PFSK-1 (cell line): ENCODE results near the gene COL4A2.

Experiments used
- POLR2AphosphoS5 ChIP-seq: IDR thresholded peaks from 2 replicates; pipeline ENCODE4 v1.6.1; 2012; ENCODE audit warnings: low read depth, mild to moderate bottlenecking, control low read depth, low read length, moderate library complexity
- SIN3A ChIP-seq: IDR thresholded peaks from 2 replicates; pipeline ENCODE4 v1.6.1; 2012; ENCODE audit warnings: mild to moderate bottlenecking, low read length, moderate library complexity, borderline replicate concordance; ENCODE audit not compliant: insufficient read depth
- TAF1 ChIP-seq: IDR thresholded peaks from 2 replicates; pipeline ENCODE4 v1.6.1; 2012; ENCODE audit warnings: low read length, control low read depth, borderline replicate concordance; ENCODE audit not compliant: insufficient read depth

DNA sequence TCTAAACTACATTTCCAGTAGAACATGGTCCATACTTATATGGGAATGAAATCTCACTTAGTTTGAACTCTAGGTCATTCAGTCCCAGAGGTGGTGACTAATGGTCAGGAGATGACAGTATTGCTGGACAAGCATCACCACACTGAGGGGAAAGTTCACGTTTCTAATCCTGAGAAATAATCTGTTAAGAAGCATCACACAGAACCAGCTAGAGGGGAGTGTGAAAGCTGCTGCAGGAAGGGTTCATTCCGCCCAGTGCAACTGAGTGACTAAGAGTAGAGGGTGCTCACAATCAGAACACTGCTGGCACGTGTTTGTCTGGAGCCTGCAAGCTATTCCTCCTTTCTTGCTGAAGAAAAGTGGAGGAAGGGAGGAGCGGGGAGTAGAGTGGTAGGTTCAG lies 2.8 kb upstream of the COL4A2 start:
- TF ChIP-seq TAF1 (no peak), POLR2AphosphoS5 (no peak), SIN3A (no peak)
